K562 (cell line): Measurements from ENCODE around the gene ATAD3C. TPM values are rescaled to one million over a fixed set of nuclear protein-coding genes. Genes with fewer than 3 reads are reported as not detected.
"Not testable (repeated sequence)": the region's sequence is repeated elsewhere in the genome, so short reads cannot be mapped to it uniquely, and the experiment has no call there.

Experiments
- ATAC-seq: fragments of 200-7000 bp; cut with Tn5 transposase; 3 replicates; pipeline ENCODE4 v1.9.1; 2020; ENCODE audit warnings: moderate library complexity
- BruUV-seq: library from RNA; stranded (reverse); fragments of 400-500 nt; replicated peaks from 2 replicates; lab custom pipeline; 2021; lab: Mats Ljungman, UMichigan
- CTCF ChIA-PET: fragments of 300-600 bp; formaldehyde crosslinking; extraction: SDS; loops from one replicate; lab custom pipeline; 2021; ENCODE audit warnings: low intra/inter-chr PET ratio; lab: Yijun Ruan, JAX
- POLR2A ChIA-PET: fragments of 300-600, 350-650 bp; sonication (Branson Sonifier 250); formaldehyde crosslinking; extraction: SDS; loops from one replicate; lab custom pipeline; 2021; ENCODE audit warnings: antibody characterized with exemption, inconsistent platforms; lab: Yijun Ruan, JAX
- DNase-seq, 4 experiments: peaks; one replicate each; pipeline versions ENCODE4 v3.0.0 to v3.0.0-alpha.2; 2011 to 2018; ENCODE audit warnings: low spot score in 3 of 4, mixed read lengths in 3 of 4; ENCODE audit errors: extremely low read depth in 1 of 4
- FAIRE-seq: peaks from 2 replicates; lab custom pipeline; 2011; peaks lifted over from hg19 to GRCh38; lab: Jason Lieb, UNC
- H2AFZ ChIP-seq: 2 replicates; pipeline ENCODE4 v1.6.0; 2011; ENCODE audit warnings: low read depth, low read length, control low read depth, inconsistent platforms
- H3K27ac ChIP-seq: fragments of 200-600 bp; 3 replicates; pipeline ENCODE4 v1.8.0; 2011; ENCODE audit warnings: low read depth, mild to moderate bottlenecking, control low read depth, inconsistent platforms, low read length, moderate library complexity, mixed read lengths; ENCODE audit errors: extremely low read depth
- H3K27me3 ChIP-seq, 2 experiments: fragments of 300-600 bp in 1 of 2; 2 replicates in 1 of 2; 3 replicates in 1 of 2; pipeline versions ENCODE4 v1.6.0 to v1.8.0; 2011; ENCODE audit warnings: inconsistent platforms in 2 of 2, low read length in 2 of 2, mild to moderate bottlenecking in 1 of 2, mixed read lengths in 1 of 2, moderate library complexity in 1 of 2; ENCODE audit not compliant: control insufficient read depth in 2 of 2, insufficient read depth in 2 of 2
- H3K36me3 ChIP-seq: fragments of 300-600 bp; 3 replicates; pipeline ENCODE4 v1.8.0; 2011; ENCODE audit warnings: mild to moderate bottlenecking, low read length, inconsistent platforms; ENCODE audit not compliant: control insufficient read depth, insufficient read depth
- H3K4me1 ChIP-seq, 2 experiments: fragments of 200-600 bp in 1 of 2; replicated peaks in 1 of 2; 2 replicates in 1 of 2; 3 replicates in 1 of 2; pipeline versions ENCODE4 v1.5.1 to v1.8.0; 2011; ENCODE audit warnings: inconsistent platforms in 2 of 2, low read length in 2 of 2, mild to moderate bottlenecking in 1 of 2, mixed read lengths in 1 of 2, moderate library complexity in 1 of 2; ENCODE audit not compliant: control insufficient read depth in 2 of 2, insufficient read depth in 2 of 2
- H3K4me2 ChIP-seq: 2 replicates; pipeline ENCODE4 v1.6.1; 2011; ENCODE audit warnings: low read length, control low read depth, inconsistent platforms, mixed read lengths; ENCODE audit not compliant: insufficient read depth
- H3K4me3 ChIP-seq: fragments of 200-600 bp; sonication (generic), shearing (Covaris generic); 2 replicates; pipeline ENCODE4 v1.5.1; 2016; ENCODE audit warnings: control low read depth, inconsistent platforms
- H3K79me2 ChIP-seq: fragments of 200-600 bp; 3 replicates; pipeline ENCODE4 v1.8.0; 2011; ENCODE audit warnings: low read length, inconsistent platforms; ENCODE audit not compliant: control insufficient read depth, insufficient read depth
- H3K9ac ChIP-seq, 2 experiments: 2 replicates each; pipeline versions ENCODE4 v1.6.0 to v1.6.1; 2011; ENCODE audit warnings: low read depth in 2 of 2, low read length in 2 of 2, control low read depth in 1 of 2, inconsistent platforms in 1 of 2, mild to moderate bottlenecking in 1 of 2, mixed read lengths in 1 of 2; ENCODE audit not compliant: insufficient read depth in 1 of 2
- H3K9me1 ChIP-seq: one replicate; pipeline ENCODE4 v1.6.0; 2011; ENCODE audit warnings: inconsistent platforms, mild to moderate bottlenecking, low read length, moderate library complexity; ENCODE audit not compliant: control insufficient read depth, insufficient read depth
- H3K9me3 ChIP-seq: replicated peaks from 2 replicates; pipeline ENCODE4 v1.5.1; 2011; ENCODE audit warnings: low read depth, low read length, inconsistent platforms; ENCODE audit not compliant: control insufficient read depth, insufficient read depth
- H4K20me1 ChIP-seq: replicated peaks from 2 replicates; pipeline ENCODE4 v1.6.1; 2011; ENCODE audit warnings: low read length, inconsistent platforms, mixed read lengths; ENCODE audit not compliant: control insufficient read depth, insufficient read depth
- POLR2G ChIP-seq: fragments of 200-400 bp; formaldehyde crosslinking; IDR thresholded peaks from 2 replicates; pipeline ENCODE4 v1.6.1; 2017; ENCODE audit warnings: low read depth, mild to moderate bottlenecking, antibody characterized with exemption, low read length, moderate library complexity
- ZBTB9 ChIP-seq: fragments of 450-650 bp; formaldehyde crosslinking; IDR thresholded peaks from 2 replicates; pipeline ENCODE4 v1.4.0; 2020; ENCODE audit warnings: mild to moderate bottlenecking, moderate library complexity
- WGBS: fragments of 100-300 bp; shearing (Covaris generic); methylation state at CpG from one replicate; pipeline ENCODE4 v1.1.6; 2016; ENCODE audit warnings: low coverage, mixed read lengths; ENCODE audit not compliant: insufficient coverage; ENCODE audit errors: missing lambda C conversion rate; 5-methylcytosine and 5-hydroxymethylcytosine counted together
- in situ Hi-C: fragments of 300-500 bp; cut with MboI; formaldehyde crosslinking; loops from 4 replicates; pipeline ENCODE4 v1.15.0; 2018; ENCODE audit warnings: inconsistent platforms, mixed read lengths
- intact Hi-C: fragments of 100-400 bp; cut with micrococcal nuclease; formaldehyde crosslinking; loops from 2 replicates; pipeline ENCODE4 v1.14.2; 2022
- polyA plus RNA-seq, 8 experiments: library from polyadenylated mRNA; depleted of rRNA in 4 of 8; stranded (reverse) in 5 of 8; unstranded in 3 of 8; fragments of >200 nt; fragmentation: Nextera tagmentation in 2 of 8; fragmentation: Illumina TruSeq in 1 of 8; extraction: Ambion mirVana in 2 of 8; extraction: Trizol in 1 of 8; gene quantifications; 2 replicates each; pipeline versions ENCODE4 v1.2.1 to v1.2.3, GENCODE V29; 2011 to 2014; ENCODE audit warnings: inconsistent platforms in 1 of 8, missing spikeins in 1 of 8
- total RNA-seq, 7 experiments: library from RNA; depleted of rRNA in 6 of 7; stranded (reverse); fragments of >200 nt in 6 of 7; fragmentation: Illumina TruSeq in 2 of 7; extraction: Trizol in 2 of 7; gene quantifications; 2 replicates each; pipeline versions ENCODE4 v1.2.1 to v1.2.3, GENCODE V29; 2011 to 2021; ENCODE audit warnings: low replicate concordance in 1 of 7

The ATAD3C gene
- total and polyA plus RNA-seq, 9 of the 15 experiments (the other 6 are each of a cell fraction or from before 2014, with no cell fraction given) = 0.03 to 0.18 TPM; not detected in 7

GRCh38 chr1:1481811-1482210 lies 32.3 kb downstream of the ATAD3C start:
- peaks cover 15% of the 10 kb centered on the region for H3K79me2 ChIP-seq
- BruUV-seq, in situ Hi-C loops: not testable (repeated sequence)

More at GRCh38 chr1:1481811-1482210, 32.3 kb downstream of the ATAD3C start:
- Histone ChIP-seq H3K4me1 (peaks cover 0 to 11% of the 10 kb centered on the region in 2 experiments; a peak in 1 of 5 replicates), H3K36me3 (peaks cover 75% of the 10 kb centered on the region)
- H3K9me3 ChIP-seq, H3K27ac ChIP-seq, H3K4me3 ChIP-seq, H3K4me2 ChIP-seq, H4K20me1 ChIP-seq, H3K9ac ChIP-seq, H3K27me3 ChIP-seq, FAIRE-seq, DNase-seq, intact Hi-C loops, H3K9me1 ChIP-seq, H2AFZ ChIP-seq, CTCF ChIA-PET, ATAC-seq: not testable (repeated sequence)
- POLR2A ChIA-PET = interaction anchor here (0.7 kb wide), 1 partner anchor 135 kb away, joined by 3 read pairs; no protein-coding TSS in a partner anchor
- WGBS = 100% methylated on average over 17 of the region's 30 CpGs
- peak; percentile 15; the same call in 1 of the 2 replicates for TF ChIP-seq POLR2G
- TF ChIP-seq ZBTB9 = peak; percentile 63; the same call in 1 of the 2 replicates
